K562 (cell line): ENCODE data around the gene CD6. TPM values are rescaled to one million over a fixed set of nuclear protein-coding genes. Genes with fewer than 3 reads are reported as not detected.

Experiments
- ATAC-seq: fragments of 200-7000 bp; cut with Tn5 transposase; 3 replicates; pipeline ENCODE4 v1.9.1; 2020; ENCODE audit warnings: moderate library complexity
- BruUV-seq: library from RNA; stranded (reverse); fragments of 400-500 nt; replicated peaks from 2 replicates; lab custom pipeline; 2021; lab: Mats Ljungman, UMichigan
- CTCF ChIA-PET: fragments of 300-600 bp; formaldehyde crosslinking; extraction: SDS; loops from one replicate; lab custom pipeline; 2021; ENCODE audit warnings: low intra/inter-chr PET ratio; lab: Yijun Ruan, JAX
- POLR2A ChIA-PET: fragments of 300-600, 350-650 bp; sonication (Branson Sonifier 250); formaldehyde crosslinking; extraction: SDS; loops from one replicate; lab custom pipeline; 2021; ENCODE audit warnings: antibody characterized with exemption, inconsistent platforms; lab: Yijun Ruan, JAX
- DNase-seq, 4 experiments: peaks; one replicate each; pipeline versions ENCODE4 v3.0.0 to v3.0.0-alpha.2; 2011 to 2018; ENCODE audit warnings: low spot score in 3 of 4, mixed read lengths in 3 of 4; ENCODE audit errors: extremely low read depth in 1 of 4
- FAIRE-seq: peaks from 2 replicates; lab custom pipeline; 2011; peaks lifted over from hg19 to GRCh38; lab: Jason Lieb, UNC
- H2AFZ ChIP-seq: 2 replicates; pipeline ENCODE4 v1.6.0; 2011; ENCODE audit warnings: low read depth, low read length, control low read depth, inconsistent platforms
- H3K27ac ChIP-seq: fragments of 200-600 bp; 3 replicates; pipeline ENCODE4 v1.8.0; 2011; ENCODE audit warnings: low read depth, mild to moderate bottlenecking, control low read depth, inconsistent platforms, low read length, moderate library complexity, mixed read lengths; ENCODE audit errors: extremely low read depth
- H3K27me3 ChIP-seq, 2 experiments: fragments of 300-600 bp in 1 of 2; 2 replicates in 1 of 2; 3 replicates in 1 of 2; pipeline versions ENCODE4 v1.6.0 to v1.8.0; 2011; ENCODE audit warnings: inconsistent platforms in 2 of 2, low read length in 2 of 2, mild to moderate bottlenecking in 1 of 2, mixed read lengths in 1 of 2, moderate library complexity in 1 of 2; ENCODE audit not compliant: control insufficient read depth in 2 of 2, insufficient read depth in 2 of 2
- H3K36me3 ChIP-seq: fragments of 300-600 bp; 3 replicates; pipeline ENCODE4 v1.8.0; 2011; ENCODE audit warnings: mild to moderate bottlenecking, low read length, inconsistent platforms; ENCODE audit not compliant: control insufficient read depth, insufficient read depth
- H3K4me1 ChIP-seq, 2 experiments: fragments of 200-600 bp in 1 of 2; replicated peaks in 1 of 2; 2 replicates in 1 of 2; 3 replicates in 1 of 2; pipeline versions ENCODE4 v1.5.1 to v1.8.0; 2011; ENCODE audit warnings: inconsistent platforms in 2 of 2, low read length in 2 of 2, mild to moderate bottlenecking in 1 of 2, mixed read lengths in 1 of 2, moderate library complexity in 1 of 2; ENCODE audit not compliant: control insufficient read depth in 2 of 2, insufficient read depth in 2 of 2
- H3K4me2 ChIP-seq: 2 replicates; pipeline ENCODE4 v1.6.1; 2011; ENCODE audit warnings: low read length, control low read depth, inconsistent platforms, mixed read lengths; ENCODE audit not compliant: insufficient read depth
- H3K4me3 ChIP-seq: fragments of 200-600 bp; sonication (generic), shearing (Covaris generic); 2 replicates; pipeline ENCODE4 v1.5.1; 2016; ENCODE audit warnings: control low read depth, inconsistent platforms
- H3K79me2 ChIP-seq: fragments of 200-600 bp; 3 replicates; pipeline ENCODE4 v1.8.0; 2011; ENCODE audit warnings: low read length, inconsistent platforms; ENCODE audit not compliant: control insufficient read depth, insufficient read depth
- H3K9ac ChIP-seq, 2 experiments: 2 replicates each; pipeline versions ENCODE4 v1.6.0 to v1.6.1; 2011; ENCODE audit warnings: low read depth in 2 of 2, low read length in 2 of 2, control low read depth in 1 of 2, inconsistent platforms in 1 of 2, mild to moderate bottlenecking in 1 of 2, mixed read lengths in 1 of 2; ENCODE audit not compliant: insufficient read depth in 1 of 2
- H3K9me1 ChIP-seq: one replicate; pipeline ENCODE4 v1.6.0; 2011; ENCODE audit warnings: inconsistent platforms, mild to moderate bottlenecking, low read length, moderate library complexity; ENCODE audit not compliant: control insufficient read depth, insufficient read depth
- H3K9me3 ChIP-seq: replicated peaks from 2 replicates; pipeline ENCODE4 v1.5.1; 2011; ENCODE audit warnings: low read depth, low read length, inconsistent platforms; ENCODE audit not compliant: control insufficient read depth, insufficient read depth
- H4K20me1 ChIP-seq: replicated peaks from 2 replicates; pipeline ENCODE4 v1.6.1; 2011; ENCODE audit warnings: low read length, inconsistent platforms, mixed read lengths; ENCODE audit not compliant: control insufficient read depth, insufficient read depth
- ATF1 ChIP-seq, 2 experiments: fragments of 450-650 bp in 1 of 2; IDR thresholded peaks; 2 replicates each; pipeline ENCODE4 v1.6.1; 2016; ENCODE audit warnings: missing compliant biosample characterization in 1 of 2, missing genetic modification characterization in 1 of 2
- BMI1 ChIP-seq: fragments of 150-350 bp; IDR thresholded peaks from 2 replicates; pipeline ENCODE4 v1.6.1; 2014; ENCODE audit warnings: low read length
- CBX3 ChIP-seq, 2 experiments: IDR thresholded peaks; 1 replicate in 1 of 2; 2 replicates in 1 of 2; pipeline ENCODE4 v1.6.1; 2012; ENCODE audit warnings: inconsistent platforms in 2 of 2, low read length in 2 of 2, borderline replicate concordance in 1 of 2, control low read depth in 1 of 2
- DPF2 ChIP-seq: fragments of 450-650 bp; IDR thresholded peaks from 2 replicates; pipeline ENCODE4 v1.6.1; 2016
- GTF2E2 ChIP-seq: fragments of 200-800 bp; sonication (Bioruptor generic); IDR thresholded peaks from 2 replicates; pipeline ENCODE4 v1.6.1; 2016; ENCODE audit warnings: missing genetic modification characterization, missing compliant biosample characterization
- KLF10 ChIP-seq: fragments of 250-450 bp; sonication (Bioruptor Pico); IDR thresholded peaks from 2 replicates; pipeline ENCODE4 v1.6.1; 2021; ENCODE audit warnings: matching md5 sums
- MCM5 ChIP-seq: fragments of 450-650 bp; IDR thresholded peaks from 2 replicates; pipeline ENCODE4 v1.6.1; 2016; ENCODE audit warnings: low read depth
- MEF2D ChIP-seq: conservative IDR thresholded peaks from 2 replicates; pipeline ENCODE4 v1.6.1; 2016; ENCODE audit warnings: low read depth, missing genetic modification characterization, missing compliant biosample characterization
- NONO ChIP-seq, 2 experiments: fragments of 200-400 bp in 1 of 2; fragments of 450-650 bp in 1 of 2; formaldehyde crosslinking in 1 of 2; IDR thresholded peaks; 2 replicates each; pipeline ENCODE4 v1.6.1; 2017; ENCODE audit warnings: low read depth in 2 of 2, mild to moderate bottlenecking in 2 of 2, moderate library complexity in 2 of 2, low read length in 1 of 2
- PHF21A ChIP-seq: fragments of 450-650 bp; IDR thresholded peaks from 2 replicates; pipeline ENCODE4 v1.6.1; 2017; ENCODE audit warnings: low read depth, borderline replicate concordance
- RBM34 ChIP-seq: fragments of 200-400 bp; formaldehyde crosslinking; IDR thresholded peaks from 2 replicates; pipeline ENCODE4 v1.6.1; 2018; ENCODE audit warnings: low read length, borderline replicate concordance; ENCODE audit not compliant: insufficient read depth
- ZBED1 ChIP-seq: IDR thresholded peaks from 2 replicates; pipeline ENCODE4 v1.6.1; 2014
- WGBS: fragments of 100-300 bp; shearing (Covaris generic); methylation state at CpG from one replicate; pipeline ENCODE4 v1.1.6; 2016; ENCODE audit warnings: low coverage, mixed read lengths; ENCODE audit not compliant: insufficient coverage; ENCODE audit errors: missing lambda C conversion rate; 5-methylcytosine and 5-hydroxymethylcytosine counted together
- in situ Hi-C: fragments of 300-500 bp; cut with MboI; formaldehyde crosslinking; loops from 4 replicates; pipeline ENCODE4 v1.15.0; 2018; ENCODE audit warnings: inconsistent platforms, mixed read lengths
- intact Hi-C: fragments of 100-400 bp; cut with micrococcal nuclease; formaldehyde crosslinking; loops from 2 replicates; pipeline ENCODE4 v1.14.2; 2022
- polyA plus RNA-seq, 8 experiments: library from polyadenylated mRNA; depleted of rRNA in 4 of 8; stranded (reverse) in 5 of 8; unstranded in 3 of 8; fragments of >200 nt; fragmentation: Nextera tagmentation in 2 of 8; fragmentation: Illumina TruSeq in 1 of 8; extraction: Ambion mirVana in 2 of 8; extraction: Trizol in 1 of 8; gene quantifications; 2 replicates each; pipeline versions ENCODE4 v1.2.1 to v1.2.3, GENCODE V29; 2011 to 2014; ENCODE audit warnings: inconsistent platforms in 1 of 8, missing spikeins in 1 of 8
- total RNA-seq, 7 experiments: library from RNA; depleted of rRNA in 6 of 7; stranded (reverse); fragments of >200 nt in 6 of 7; fragmentation: Illumina TruSeq in 2 of 7; extraction: Trizol in 2 of 7; gene quantifications; 2 replicates each; pipeline versions ENCODE4 v1.2.1 to v1.2.3, GENCODE V29; 2011 to 2021; ENCODE audit warnings: low replicate concordance in 1 of 7
- TF ChIP-seq, protein P1 (sequence below), 2 experiments: IDR thresholded peaks in 1 of 2; conservative IDR thresholded peaks in 1 of 2; 2 replicates each; pipeline ENCODE4 v1.6.1; 2016; ENCODE audit warnings: low read depth in 2 of 2, mild to moderate bottlenecking in 1 of 2, missing compliant biosample characterization in 1 of 2, missing genetic modification characterization in 1 of 2, moderate library complexity in 1 of 2
- TF ChIP-seq, protein P2 (sequence below): fragments of 200-800 bp; sonication (Bioruptor generic); IDR thresholded peaks from 2 replicates; pipeline ENCODE4 v1.6.1; 2016; ENCODE audit warnings: missing genetic modification characterization, missing compliant biosample characterization

The CD6 gene
- total and polyA plus RNA-seq, 9 of the 15 experiments (the other 6 are each of a cell fraction or from before 2014, with no cell fraction given) = 0.84 TPM; not detected in 8

DNA sequence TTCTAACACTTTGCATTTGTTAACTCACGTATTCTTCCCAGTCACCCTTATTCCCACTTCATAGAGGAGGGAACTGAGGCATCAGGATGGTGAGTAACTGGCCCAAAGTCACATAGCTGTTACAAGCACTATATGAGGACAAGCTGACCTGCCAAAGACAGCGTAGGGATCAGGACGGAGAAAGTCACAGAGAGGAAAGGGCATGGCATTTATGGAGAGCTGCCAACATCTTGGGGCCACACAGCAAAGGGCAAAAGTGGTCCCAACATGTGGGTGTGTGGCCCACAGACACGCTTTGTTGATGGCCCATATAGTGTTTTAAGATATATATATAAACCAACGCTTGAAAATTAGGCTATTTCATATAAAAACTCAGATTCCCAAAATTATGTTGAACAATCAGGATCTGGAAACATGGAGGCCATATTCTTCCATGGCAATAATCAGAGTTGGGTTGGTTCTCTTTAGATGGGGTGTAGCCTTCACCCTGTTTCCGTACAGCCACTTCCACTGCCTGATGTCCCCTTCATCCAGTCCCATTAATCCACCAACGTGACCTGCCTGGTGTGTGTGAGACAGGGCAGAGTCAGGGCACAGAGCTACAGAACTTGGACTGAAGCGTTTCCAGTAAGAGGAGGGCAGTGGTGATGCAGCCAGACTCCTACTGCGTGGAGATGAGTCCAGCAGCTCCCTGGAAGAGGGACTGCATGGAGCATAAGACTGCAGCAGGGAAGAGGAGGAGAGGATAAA, 90.9 kb downstream of the CD6 start:
- in situ Hi-C loops (no loop called here), intact Hi-C loops (no loop called here)
- ATAC-seq (no peak), FAIRE-seq (no peak), DNase-seq (no peak)
- POLR2A ChIA-PET = interaction anchor here (0.7 kb wide), 3 partner anchors 10 to 19 kb away, joined by 3 to 4 read pairs (median 3); no protein-coding TSS in a partner anchor
- no TSS peak for BruUV-seq
- no peaks in the 10 kb centered on the region for H4K20me1 ChIP-seq
- H3K36me3 ChIP-seq = no peaks in the 10 kb centered on the region
- H3K9me1 ChIP-seq = no peaks in the 10 kb centered on the region
- CTCF ChIA-PET = no interaction called here
- no peak overlapping the region for H2AFZ ChIP-seq
- no peak overlapping the region for H3K9ac ChIP-seq
- no peaks in the 10 kb centered on the region for H3K9me3 ChIP-seq
- no peak overlapping the region for H3K27ac ChIP-seq
- peaks cover 55 to 68% of the 10 kb centered on the region in 2 experiments for H3K27me3 ChIP-seq
- WGBS = 1% methylated on average over 9 of the region's 9 CpGs
- H3K4me2 ChIP-seq = no peak overlapping the region
- no peaks in the 10 kb centered on the region for H3K79me2 ChIP-seq
- no peak overlapping the region for H3K4me3 ChIP-seq
- no peaks in the 10 kb centered on the region for H3K4me1 ChIP-seq
- TF ChIP-seq NONO (IDR thresholded peaks at IDR 0.05; ENCODE audit: low read depth in 2 of 2, low read length in 1 of 2) = no peak
- TF ChIP-seq PHF21A = no peak
- no peak for TF ChIP-seq MCM5
- TF ChIP-seq, protein P1, sequence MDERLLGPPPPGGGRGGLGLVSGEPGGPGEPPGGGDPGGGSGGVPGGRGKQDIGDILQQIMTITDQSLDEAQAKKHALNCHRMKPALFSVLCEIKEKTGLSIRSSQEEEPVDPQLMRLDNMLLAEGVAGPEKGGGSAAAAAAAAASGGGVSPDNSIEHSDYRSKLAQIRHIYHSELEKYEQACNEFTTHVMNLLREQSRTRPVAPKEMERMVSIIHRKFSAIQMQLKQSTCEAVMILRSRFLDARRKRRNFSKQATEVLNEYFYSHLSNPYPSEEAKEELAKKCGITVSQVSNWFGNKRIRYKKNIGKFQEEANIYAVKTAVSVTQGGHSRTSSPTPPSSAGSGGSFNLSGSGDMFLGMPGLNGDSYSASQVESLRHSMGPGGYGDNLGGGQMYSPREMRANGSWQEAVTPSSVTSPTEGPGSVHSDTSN (CRISPR knock-in tag; IDR thresholded peaks at IDR 0.05; ENCODE audit: low read depth) = no peak
- TF ChIP-seq, protein P1 (tag; conservative IDR thresholded peaks at IDR 0.05; ENCODE audit: low read depth) = no peak
- TF ChIP-seq MEF2D (tag) = no peak
- TF ChIP-seq BMI1 = no peak
- TF ChIP-seq GTF2E2 = no peak
- no peak for TF ChIP-seq ATF1 (CRISPR knock-in tag; IDR thresholded peaks at IDR 0.05)
- TF ChIP-seq ATF1 (tag; IDR thresholded peaks at IDR 0.05) = no peak
- no peak for TF ChIP-seq DPF2
- TF ChIP-seq, protein P2, sequence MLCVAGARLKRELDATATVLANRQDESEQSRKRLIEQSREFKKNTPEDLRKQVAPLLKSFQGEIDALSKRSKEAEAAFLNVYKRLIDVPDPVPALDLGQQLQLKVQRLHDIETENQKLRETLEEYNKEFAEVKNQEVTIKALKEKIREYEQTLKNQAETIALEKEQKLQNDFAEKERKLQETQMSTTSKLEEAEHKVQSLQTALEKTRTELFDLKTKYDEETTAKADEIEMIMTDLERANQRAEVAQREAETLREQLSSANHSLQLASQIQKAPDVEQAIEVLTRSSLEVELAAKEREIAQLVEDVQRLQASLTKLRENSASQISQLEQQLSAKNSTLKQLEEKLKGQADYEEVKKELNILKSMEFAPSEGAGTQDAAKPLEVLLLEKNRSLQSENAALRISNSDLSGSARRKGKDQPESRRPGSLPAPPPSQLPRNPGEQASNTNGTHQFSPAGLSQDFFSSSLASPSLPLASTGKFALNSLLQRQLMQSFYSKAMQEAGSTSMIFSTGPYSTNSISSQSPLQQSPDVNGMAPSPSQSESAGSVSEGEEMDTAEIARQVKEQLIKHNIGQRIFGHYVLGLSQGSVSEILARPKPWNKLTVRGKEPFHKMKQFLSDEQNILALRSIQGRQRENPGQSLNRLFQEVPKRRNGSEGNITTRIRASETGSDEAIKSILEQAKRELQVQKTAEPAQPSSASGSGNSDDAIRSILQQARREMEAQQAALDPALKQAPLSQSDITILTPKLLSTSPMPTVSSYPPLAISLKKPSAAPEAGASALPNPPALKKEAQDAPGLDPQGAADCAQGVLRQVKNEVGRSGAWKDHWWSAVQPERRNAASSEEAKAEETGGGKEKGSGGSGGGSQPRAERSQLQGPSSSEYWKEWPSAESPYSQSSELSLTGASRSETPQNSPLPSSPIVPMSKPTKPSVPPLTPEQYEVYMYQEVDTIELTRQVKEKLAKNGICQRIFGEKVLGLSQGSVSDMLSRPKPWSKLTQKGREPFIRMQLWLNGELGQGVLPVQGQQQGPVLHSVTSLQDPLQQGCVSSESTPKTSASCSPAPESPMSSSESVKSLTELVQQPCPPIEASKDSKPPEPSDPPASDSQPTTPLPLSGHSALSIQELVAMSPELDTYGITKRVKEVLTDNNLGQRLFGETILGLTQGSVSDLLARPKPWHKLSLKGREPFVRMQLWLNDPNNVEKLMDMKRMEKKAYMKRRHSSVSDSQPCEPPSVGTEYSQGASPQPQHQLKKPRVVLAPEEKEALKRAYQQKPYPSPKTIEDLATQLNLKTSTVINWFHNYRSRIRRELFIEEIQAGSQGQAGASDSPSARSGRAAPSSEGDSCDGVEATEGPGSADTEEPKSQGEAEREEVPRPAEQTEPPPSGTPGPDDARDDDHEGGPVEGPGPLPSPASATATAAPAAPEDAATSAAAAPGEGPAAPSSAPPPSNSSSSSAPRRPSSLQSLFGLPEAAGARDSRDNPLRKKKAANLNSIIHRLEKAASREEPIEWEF = no peak
- no peak for TF ChIP-seq KLF10
- no peak for TF ChIP-seq ZBED1
- TF ChIP-seq RBM34 = no peak
- no peak for TF ChIP-seq CBX3 (IDR thresholded peaks at IDR 0.05; ENCODE audit: borderline replicate concordance in 1 of 2, low read length in 2 of 2)
